ENCODE results near the gene LIPH. TPM values are rescaled to one million over a fixed set of nuclear protein-coding genes. Genes with fewer than 3 reads are reported as not detected.
A peak's percentile ranks its signal among the peaks of the same experiment; 100 is the strongest.
"Not testable (repeated sequence)": the region's sequence is repeated elsewhere in the genome, so short reads cannot be mapped to it uniquely, and the experiment has no call there.

LIPH gene
- total RNA-seq (2014; rRNA removed; shearing (Covaris generic); ENCODE audit: low replicate concordance): 14.8 and 23.9 TPM in 2 replicates

DNA sequence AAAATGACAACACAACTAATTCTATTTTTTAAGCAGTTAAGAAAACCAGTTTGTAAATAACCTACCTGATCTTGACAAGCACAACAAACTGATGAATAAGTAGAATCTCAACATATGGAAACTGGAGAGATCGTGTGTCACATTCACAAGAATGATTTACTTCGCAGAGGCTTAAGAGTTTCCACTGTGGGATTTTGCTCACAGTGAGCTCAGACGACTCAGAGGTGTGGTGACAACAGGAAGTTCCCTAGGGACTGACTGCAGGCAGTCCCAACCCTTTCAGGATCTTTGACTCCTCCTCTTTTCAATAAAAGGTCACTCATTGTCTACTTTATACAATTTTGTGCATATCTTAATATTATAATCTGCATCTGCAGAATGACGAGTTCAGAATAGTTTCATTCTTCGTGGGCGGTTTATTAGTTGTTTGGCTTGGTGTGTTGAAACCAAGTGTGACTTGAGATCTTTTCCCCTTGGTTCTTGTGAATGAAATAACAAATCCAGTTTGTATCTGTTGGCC is at the start of gene LIPH:
Gene LIPH, minus strand, starts transcription at position 231 of the 520 bp plus-strand sequence. Its CDS starts 117 bp downstream, at position 114.
- DNase-seq (ENCODE audit: low read depth): peak; percentile 73
- in situ Hi-C loops (cut with HindIII; ENCODE audit: low pct_unique_long_range_greater_than_20kb, low sequenced_read_pairs): no loop called here

DNA sequence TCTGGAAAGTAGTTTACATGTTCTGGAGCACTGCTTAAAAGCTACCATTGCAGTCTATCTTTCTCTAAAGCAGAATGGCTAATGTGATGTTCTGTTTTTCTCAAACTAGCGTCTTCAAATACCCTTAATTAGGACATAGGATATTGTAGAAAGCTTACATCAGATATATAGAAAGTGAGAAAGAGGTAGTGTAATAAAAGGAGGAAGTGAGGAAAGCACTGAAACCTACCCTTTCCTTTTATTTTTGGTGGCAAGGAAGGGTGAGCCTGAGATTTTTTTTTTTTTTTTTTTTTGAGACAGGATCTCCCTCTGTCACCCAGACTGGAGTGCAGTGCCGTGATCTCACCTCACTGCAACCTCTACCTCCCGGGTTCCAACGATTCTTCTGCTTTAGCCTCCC is 43.1 kb upstream of the LIPH start:
- in situ Hi-C loops (cut with HindIII; ENCODE audit: low pct_unique_long_range_greater_than_20kb, low sequenced_read_pairs): no loop called here
- DNase-seq (ENCODE audit: low read depth): no peak

DNA sequence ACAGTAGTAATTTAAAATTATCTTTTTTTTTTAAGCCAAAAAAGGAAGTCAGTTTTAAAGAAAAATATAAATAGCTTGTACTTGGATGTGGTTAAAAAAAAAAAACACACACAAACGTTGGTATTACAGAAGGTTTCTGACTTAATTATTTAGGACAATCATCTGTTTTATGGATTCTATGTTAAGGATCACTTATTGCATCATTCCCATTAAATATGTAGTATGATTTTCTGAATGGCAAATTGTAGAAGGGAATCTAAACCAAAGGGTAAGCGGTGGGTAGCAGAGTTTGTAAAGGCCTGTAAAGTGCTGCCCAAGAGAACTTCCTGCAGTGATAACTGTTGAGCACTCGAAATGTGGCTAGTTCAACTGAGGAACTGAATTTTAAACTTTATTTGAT is 41.7 kb upstream of the LIPH start:
- in situ Hi-C loops (cut with HindIII; ENCODE audit: low pct_unique_long_range_greater_than_20kb, low sequenced_read_pairs): no loop called here
- DNase-seq (ENCODE audit: low read depth): no peak

DNA sequence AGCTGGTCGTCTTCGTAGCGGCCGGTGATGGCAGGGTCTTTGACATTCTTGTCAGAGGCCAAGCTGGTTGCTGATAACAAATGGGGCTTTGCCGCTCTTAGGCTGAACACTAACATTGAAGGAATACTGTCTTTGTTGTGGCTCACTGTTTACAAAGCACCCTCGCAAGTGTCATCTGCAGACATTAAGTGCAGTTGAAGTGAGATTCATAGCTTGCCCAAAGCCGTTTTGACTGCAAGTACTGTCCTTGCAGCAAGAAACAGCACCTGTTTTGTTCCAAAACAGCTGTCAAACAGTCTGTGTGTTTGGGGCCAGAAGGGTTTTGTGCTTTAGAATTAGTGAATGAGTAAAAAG is 34.3 kb upstream of the LIPH start:
- in situ Hi-C loops (cut with HindIII; ENCODE audit: low pct_unique_long_range_greater_than_20kb, low sequenced_read_pairs): no loop called here
- no peak for DNase-seq (ENCODE audit: low read depth)

DNA sequence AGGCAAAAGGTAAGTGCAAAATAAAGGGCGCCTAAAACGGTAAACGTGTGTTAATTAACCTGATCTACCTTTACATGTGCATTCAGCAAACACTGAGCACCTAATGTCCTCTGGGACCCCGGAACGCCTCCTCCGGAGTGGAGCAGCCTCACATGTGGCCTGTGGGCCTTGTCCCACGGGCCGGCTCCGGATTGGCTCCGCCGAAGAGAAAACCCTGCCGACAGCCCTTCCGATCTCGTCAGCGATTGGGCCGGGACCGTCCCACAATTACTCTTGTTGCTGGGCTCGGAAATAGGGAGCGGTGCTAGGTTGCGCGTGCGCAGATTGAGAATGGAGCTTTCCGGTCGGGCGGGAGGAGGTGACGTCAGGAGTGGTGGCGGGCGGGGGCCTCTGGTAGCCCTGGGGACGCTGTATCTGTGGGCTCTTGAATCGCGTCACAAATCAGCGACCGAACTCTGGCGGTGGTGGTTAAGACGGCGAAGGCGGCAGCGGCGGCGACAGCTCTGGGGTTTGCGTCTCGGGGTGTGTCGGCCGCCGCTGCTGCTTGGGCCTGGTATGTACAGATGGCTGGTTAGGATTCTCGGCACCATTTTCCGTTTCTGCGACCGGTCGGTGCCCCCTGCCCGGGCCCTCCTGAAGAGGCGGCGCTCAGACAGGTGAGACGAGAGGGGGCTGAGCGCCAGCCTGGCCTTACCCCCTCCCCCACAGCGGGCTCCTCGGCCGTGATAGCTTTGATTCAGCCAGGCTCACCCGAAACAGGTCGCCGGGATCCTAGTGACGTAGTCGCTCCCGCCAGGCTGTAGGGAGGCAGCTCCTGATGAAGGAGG is 33.7 kb upstream of the LIPH start, which contains the start of gene SENP2:
Gene SENP2, plus strand, starts transcription at position 437 of the 827 bp plus-strand sequence. Its CDS starts 119 bp downstream, at position 556.
- in situ Hi-C loops (cut with HindIII; ENCODE audit: low pct_unique_long_range_greater_than_20kb, low sequenced_read_pairs): no loop called here
- peak; percentile 98 for DNase-seq (ENCODE audit: low read depth)

DNA sequence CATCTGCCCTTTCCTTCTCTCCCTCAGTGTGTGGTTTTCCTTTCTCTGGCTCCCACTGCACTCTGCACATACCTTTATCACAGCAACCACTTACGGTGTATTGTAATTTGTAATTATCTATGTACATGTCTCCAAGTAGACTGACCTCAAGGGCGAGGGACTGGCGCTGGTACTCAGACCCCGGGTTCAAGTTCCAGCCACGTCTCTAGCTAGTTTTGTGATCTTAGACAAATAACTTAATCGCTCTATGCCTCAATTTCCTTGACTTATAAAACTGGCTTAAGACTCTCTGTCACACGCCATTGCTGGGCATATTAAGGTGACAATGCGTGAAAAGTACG is 33.1 kb upstream of the LIPH start:
- in situ Hi-C loops (cut with HindIII; ENCODE audit: low pct_unique_long_range_greater_than_20kb, low sequenced_read_pairs): no loop called here
- no peak for DNase-seq (ENCODE audit: low read depth)

DNA sequence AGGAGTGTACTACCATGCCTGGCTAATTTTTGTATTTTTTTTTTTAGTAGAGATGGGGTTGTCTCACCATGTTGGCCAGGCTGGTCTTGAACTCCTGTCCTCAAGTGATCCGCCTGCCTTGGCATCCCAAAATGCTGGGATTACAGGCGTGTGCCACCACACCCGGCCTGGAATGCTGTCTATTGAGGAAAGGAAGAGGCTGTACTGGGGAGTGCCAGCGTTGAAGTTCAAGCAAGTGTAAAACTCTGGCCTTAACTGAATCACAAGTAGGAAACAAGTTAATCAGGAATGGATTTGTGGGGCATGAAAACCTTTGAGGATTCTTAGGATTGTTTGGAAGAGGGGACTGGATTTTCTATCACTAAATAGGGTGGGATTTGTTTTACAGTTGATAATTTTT is 32.3 kb upstream of the LIPH start:
- DNase-seq (ENCODE audit: low read depth): no peak
- in situ Hi-C loops (cut with HindIII; ENCODE audit: low pct_unique_long_range_greater_than_20kb, low sequenced_read_pairs): no loop called here

DNA sequence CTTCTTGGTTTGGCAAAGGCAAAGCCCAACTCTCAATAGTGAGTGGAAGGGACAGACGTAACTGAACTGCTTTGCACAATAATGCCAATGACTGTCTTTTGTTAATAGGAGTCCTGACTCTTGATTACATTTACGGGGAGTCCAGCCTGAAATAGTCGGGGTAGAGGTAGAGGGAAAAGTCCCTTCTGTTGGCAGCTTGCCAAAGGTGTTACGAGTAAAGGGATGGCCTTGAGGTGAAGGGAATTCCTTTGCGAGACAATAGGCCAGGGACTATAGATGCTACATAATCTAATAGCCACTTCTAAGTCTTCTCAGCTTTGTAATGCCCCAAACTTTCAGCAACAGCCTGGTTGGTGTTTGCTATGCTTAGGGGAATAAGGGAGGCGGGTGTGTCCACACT is 31.5 kb upstream of the LIPH start:
- DNase-seq (ENCODE audit: low read depth): no peak
- in situ Hi-C loops (cut with HindIII; ENCODE audit: low pct_unique_long_range_greater_than_20kb, low sequenced_read_pairs): no loop called here

DNA sequence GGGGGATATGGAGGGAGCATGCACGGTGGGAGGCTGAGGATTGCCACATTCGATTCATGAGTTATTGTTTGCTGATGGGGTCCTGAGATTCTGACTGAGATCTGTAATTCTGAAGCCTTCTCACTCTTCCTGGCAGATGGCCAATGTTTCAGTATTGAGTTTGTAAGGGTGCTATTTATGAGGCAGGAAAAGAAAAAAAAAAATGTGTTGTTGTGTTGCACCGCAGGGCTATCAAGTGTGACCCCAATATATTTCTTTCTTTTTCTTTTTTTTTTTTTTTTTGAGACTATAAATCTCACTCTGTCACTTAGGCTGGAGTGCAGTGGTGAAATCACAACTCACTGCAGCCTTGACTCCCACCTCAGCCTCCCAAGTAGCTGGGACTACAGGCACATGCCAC is 30.5 kb upstream of the LIPH start:
- in situ Hi-C loops (cut with HindIII; ENCODE audit: low pct_unique_long_range_greater_than_20kb, low sequenced_read_pairs): no loop called here
- no peak for DNase-seq (ENCODE audit: low read depth)

DNA sequence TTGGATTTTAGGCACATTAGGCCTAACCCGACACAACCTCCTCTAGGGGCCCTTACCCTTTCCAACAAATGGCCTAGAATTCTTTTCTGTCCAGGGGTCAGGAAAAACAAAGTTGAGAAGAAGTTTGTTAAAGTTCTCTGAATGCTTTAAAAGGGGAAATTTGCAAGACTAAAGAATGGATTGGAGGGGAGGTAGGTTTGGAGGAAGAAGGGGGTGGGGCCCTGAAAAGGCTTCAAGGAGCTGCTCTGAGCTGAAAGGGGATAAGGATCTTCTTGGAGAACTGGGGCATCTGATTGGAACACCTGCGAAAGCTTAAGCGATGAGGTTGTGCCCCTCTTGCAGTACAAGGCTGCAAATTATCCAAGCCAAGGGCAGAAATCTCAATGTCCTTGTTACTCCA is 29.8 kb upstream of the LIPH start:
- DNase-seq (ENCODE audit: low read depth): no peak
- in situ Hi-C loops (cut with HindIII; ENCODE audit: low pct_unique_long_range_greater_than_20kb, low sequenced_read_pairs): no loop called here

DNA sequence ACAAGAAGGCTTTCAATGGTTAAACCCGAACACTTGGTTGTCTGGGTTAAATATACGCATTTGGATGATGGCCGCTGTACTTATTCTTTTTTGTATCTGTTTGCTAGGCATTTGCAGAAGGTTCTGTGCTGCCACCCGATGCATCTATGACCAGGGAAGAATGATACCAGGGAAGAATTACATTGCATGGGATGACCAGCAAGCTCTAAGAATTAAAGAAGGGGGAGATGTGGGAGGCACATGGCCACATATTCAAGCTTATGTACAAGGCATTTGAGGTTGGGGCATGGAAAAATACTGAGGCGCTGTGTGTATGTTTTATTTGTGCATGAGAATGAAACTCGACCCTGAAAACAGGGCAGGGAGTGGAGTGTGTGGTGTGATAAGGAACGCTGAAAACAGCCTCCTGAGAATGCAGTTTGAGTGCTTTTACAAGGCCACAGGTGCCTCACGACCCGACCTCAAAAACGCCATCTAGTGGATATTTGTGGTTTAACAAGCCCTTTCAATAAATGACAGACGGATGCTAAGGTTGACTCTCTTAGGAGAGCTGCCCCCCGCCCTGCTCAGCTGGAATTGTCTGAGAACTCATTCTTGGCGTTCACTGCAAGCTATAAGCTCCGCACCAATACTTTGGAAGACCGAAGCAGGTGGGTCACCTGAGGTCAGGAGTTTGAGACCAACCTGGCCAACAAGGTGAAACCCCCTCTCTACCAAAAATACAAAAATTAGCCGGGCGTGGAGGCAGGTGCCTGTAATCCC is 22.9 kb upstream of the LIPH start:
- in situ Hi-C loops (cut with HindIII; ENCODE audit: low pct_unique_long_range_greater_than_20kb, low sequenced_read_pairs): not testable (repeated sequence)

DNA sequence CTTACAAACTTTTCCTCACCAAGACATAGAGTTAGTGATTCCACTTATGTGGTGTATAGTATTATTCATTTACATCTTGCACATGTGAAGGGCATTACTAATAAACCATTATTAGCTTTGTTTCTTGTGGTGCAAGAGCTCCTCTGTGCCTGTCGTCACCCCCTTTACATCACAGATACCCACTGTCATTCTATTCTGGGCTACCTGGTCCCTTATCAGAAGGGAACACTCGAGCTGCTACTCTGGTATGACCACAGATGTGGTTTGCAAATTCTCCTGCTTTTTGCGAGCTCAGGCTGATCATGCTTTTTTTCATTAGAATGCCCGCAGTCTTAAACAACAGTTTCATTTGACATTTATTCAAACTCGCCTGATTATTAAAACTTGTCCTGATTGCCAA is 19.8 kb upstream of the LIPH start:
- no peak for DNase-seq (ENCODE audit: low read depth)
- in situ Hi-C loops (cut with HindIII; ENCODE audit: low pct_unique_long_range_greater_than_20kb, low sequenced_read_pairs): no loop called here

More for the DNA sequence above, 22.9 kb upstream of the LIPH start:
- DNase-seq (ENCODE audit: low read depth): not testable (repeated sequence)

DNA sequence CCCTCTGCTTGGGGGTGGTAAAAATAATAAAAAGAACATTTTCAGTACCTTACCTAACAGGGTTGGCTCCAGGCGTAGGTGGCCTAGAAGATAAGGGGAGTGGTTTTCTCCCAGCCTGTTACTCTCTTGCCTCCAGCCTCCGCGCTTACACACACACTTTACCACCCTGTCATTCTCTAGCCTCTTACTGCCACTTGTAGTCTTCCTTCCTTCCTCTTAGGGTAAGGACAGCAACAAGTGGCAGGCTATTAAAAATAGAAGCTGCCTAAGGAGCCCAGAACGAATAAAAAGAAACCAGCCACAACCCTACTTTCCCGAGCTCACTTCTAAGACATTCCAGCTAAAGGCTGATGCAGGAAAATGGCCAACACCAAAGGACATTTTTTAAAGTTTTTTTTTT is 9.6 kb upstream of the LIPH start:
- in situ Hi-C loops (cut with HindIII; ENCODE audit: low pct_unique_long_range_greater_than_20kb, low sequenced_read_pairs): no loop called here
- DNase-seq (ENCODE audit: low read depth): no peak

DNA sequence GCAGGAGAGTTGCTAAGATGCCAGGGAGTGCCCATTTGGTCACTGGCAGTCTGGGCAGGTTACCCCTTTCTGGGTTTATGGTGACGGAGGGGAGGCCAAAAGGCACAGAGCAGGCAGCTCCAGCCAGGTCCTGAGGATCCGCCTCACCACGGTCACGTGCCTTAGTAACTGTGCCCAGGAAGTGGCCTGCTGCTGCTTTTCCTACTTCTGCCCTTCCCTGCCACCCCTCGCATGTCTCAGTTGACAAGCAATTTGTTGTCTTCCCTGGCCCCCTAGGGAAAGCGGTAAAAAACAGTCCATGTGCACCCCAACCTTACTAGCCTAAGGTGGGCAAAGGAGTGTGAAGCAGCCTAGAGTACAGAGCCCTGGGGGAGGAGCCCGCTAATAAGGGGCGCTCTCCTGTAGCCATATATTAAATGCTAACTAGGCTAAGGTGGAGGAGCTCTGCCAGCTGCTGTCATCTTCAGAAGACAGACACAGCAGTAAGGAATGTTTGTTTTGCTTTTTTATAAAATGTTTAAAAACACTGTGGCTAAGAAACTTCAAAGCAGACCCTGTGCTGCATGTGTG is 9.1 kb upstream of the LIPH start:
- no peak for DNase-seq (ENCODE audit: low read depth)
- in situ Hi-C loops (cut with HindIII; ENCODE audit: low pct_unique_long_range_greater_than_20kb, low sequenced_read_pairs): no loop called here

DNA sequence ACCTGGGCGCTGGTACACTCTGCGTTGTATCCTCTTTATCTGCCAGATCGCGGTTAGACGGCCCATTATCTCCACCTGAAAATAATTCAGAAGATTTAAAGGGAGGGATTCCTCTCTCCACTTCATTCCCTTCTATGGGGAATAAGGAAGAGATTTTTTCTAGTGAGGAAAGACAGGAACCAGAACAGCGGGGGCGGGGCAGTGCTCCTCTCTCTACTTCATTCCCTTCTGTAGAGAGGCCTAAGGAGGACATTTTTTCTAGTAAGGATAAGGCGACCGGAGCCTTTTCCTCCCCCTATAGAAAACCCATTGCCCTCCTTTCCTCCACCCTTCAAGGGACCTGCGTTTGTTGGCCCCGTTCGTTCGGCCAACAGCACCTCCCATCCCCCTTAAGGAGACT is 8.3 kb upstream of the LIPH start:
- in situ Hi-C loops (cut with HindIII; ENCODE audit: low pct_unique_long_range_greater_than_20kb, low sequenced_read_pairs): no loop called here
- no peak for DNase-seq (ENCODE audit: low read depth)

DNA sequence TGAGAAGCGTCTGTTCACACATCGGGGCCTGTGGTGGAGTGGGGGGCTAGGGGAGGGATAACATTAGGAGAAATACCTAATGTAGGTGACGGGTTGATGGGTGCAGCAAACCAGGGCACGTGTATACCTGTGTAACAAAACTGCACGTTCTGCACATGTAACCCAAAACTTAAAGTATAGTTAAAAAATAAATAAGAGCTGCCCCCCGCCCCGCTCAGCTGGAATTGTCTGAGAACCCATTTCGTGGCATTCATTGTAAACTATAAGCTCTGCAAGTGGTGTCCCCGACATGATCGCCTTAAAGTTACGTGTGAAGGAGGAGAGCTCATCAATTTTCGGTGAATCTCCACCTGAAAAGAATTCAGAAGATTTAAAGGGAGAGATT is 7.3 kb upstream of the LIPH start:
- in situ Hi-C loops (cut with HindIII; ENCODE audit: low pct_unique_long_range_greater_than_20kb, low sequenced_read_pairs): no loop called here
- no peak for DNase-seq (ENCODE audit: low read depth)

DNA sequence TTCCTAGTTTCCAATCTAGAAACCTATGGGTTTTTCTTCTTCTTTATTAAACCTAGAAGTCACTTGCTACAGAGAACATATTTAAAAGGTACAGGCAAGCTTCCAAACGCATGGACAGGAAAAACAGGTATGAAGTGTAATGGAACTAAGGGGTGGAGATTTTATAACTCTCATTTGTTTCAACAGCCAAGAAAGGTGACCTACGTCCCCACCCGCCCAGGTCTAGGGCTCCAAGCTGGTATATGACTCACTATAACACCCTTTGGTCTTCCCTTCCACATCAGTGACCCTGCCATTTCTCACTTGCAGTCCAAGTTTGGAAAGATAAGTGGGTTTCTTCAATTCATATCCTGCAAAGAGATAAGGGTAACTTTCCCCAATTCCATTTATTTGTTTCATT is 6.0 kb upstream of the LIPH start:
- DNase-seq (ENCODE audit: low read depth): peak; percentile 46
- in situ Hi-C loops (cut with HindIII; ENCODE audit: low pct_unique_long_range_greater_than_20kb, low sequenced_read_pairs): no loop called here

DNA sequence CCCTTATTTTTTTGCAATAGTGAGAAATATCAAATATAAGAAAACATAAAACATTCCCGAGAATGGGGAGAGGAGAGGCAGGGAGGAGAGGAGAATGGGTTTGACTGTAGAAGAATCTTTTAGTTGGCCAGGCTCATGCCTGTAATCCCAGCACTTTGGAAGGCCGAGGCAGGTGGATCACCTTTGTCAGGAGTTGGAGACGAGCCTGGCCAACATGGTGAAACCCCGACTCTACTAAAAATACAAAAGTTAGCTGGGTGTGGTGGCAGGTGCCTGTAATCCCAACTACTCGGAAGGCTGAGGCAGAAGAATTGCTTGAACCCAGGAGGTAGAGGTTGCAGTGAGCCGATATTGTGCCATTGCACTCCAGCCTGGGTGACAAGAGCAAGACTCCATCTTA is 4.3 kb upstream of the LIPH start:
- DNase-seq (ENCODE audit: low read depth); in situ Hi-C loops (cut with HindIII; ENCODE audit: low pct_unique_long_range_greater_than_20kb, low sequenced_read_pairs): not testable (repeated sequence)

DNA sequence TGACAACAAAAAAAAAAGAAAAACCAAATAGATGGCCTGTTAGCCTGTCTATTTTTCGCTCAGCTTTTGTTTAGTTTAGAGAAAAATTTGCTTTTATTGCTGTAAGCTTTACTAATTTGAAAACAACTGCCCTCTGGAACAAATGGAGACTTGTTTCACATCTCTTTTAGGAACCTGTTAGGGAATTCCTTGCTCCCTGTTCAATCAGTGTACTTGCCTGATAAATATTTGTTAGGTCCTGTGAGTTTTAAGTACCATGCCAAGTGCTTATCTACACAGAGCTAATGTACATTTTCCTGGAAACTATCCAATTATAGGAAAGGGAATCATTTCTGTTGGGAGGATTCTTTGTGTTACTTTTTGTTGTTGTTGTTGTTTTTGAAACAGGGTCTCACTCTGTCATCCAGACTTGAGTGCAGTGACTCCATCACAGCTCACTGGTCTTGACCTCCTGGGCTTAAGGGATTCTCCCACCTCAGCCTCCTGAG is 3.5 kb upstream of the LIPH start:
- no peak for DNase-seq (ENCODE audit: low read depth)
- in situ Hi-C loops (cut with HindIII; ENCODE audit: low pct_unique_long_range_greater_than_20kb, low sequenced_read_pairs): no loop called here
